GM23248 (cell line): ENCODE measurements around the gene PREP. TPM values are rescaled to one million over a fixed set of nuclear protein-coding genes. Genes with fewer than 3 reads are reported as not detected.

ENCODE experiments used
- DNase-seq: peaks from one replicate; pipeline ENCODE4 v3.0.0-alpha.2; 2015
- H2AFZ ChIP-seq: fragments of 200-600 bp; sonication (generic); 2 replicates; pipeline ENCODE4 v1.6.1; 2016; ENCODE audit warnings: antibody characterized with exemption
- H3F3A ChIP-seq: fragments of 200-600 bp; sonication (generic); 2 replicates; pipeline ENCODE4 v1.6.1; 2016; ENCODE audit warnings: mild to moderate bottlenecking, antibody characterized with exemption, mixed run types; ENCODE audit not compliant: insufficient read depth
- H3K27ac ChIP-seq: fragments of 200-600 bp; sonication (generic); 2 replicates; pipeline ENCODE4 v1.5.1; 2016; ENCODE audit warnings: mild to moderate bottlenecking
- H3K27me3 ChIP-seq: fragments of 200-600 bp; sonication (generic); replicated peaks from 2 replicates; pipeline ENCODE4 v1.6.1; 2016; ENCODE audit warnings: mild to moderate bottlenecking; ENCODE audit not compliant: insufficient read depth
- H3K36me3 ChIP-seq: fragments of 200-600 bp; sonication (generic); 2 replicates; pipeline ENCODE4 v1.6.1; 2016; ENCODE audit warnings: low read depth, mild to moderate bottlenecking
- H3K4me1 ChIP-seq: fragments of 200-600 bp; sonication (generic); 2 replicates; pipeline ENCODE4 v1.6.1; 2016; ENCODE audit warnings: mild to moderate bottlenecking; ENCODE audit not compliant: insufficient read depth
- H3K4me2 ChIP-seq: fragments of 200-600 bp; sonication (generic); one replicate; pipeline ENCODE4 v1.6.1; 2016; ENCODE audit warnings: mild to moderate bottlenecking; ENCODE audit not compliant: unreplicated experiment
- H3K4me3 ChIP-seq: fragments of 200-600 bp; sonication (generic); 2 replicates; pipeline ENCODE4 v1.5.1; 2016; ENCODE audit warnings: mild to moderate bottlenecking
- H3K79me2 ChIP-seq: fragments of 200-600 bp; sonication (generic); 2 replicates; pipeline ENCODE4 v1.6.1; 2016; ENCODE audit warnings: mild to moderate bottlenecking; ENCODE audit not compliant: insufficient read depth
- H3K9ac ChIP-seq: fragments of 200-600 bp; sonication (generic); 2 replicates; pipeline ENCODE4 v1.6.1; 2016; ENCODE audit warnings: mild to moderate bottlenecking
- H3K9me2 ChIP-seq: fragments of 200-600 bp; sonication (generic); 2 replicates; pipeline ENCODE4 v1.6.1; 2016; ENCODE audit warnings: mixed run types, mild to moderate bottlenecking, moderate library complexity; ENCODE audit not compliant: insufficient read depth
- H3K9me3 ChIP-seq: fragments of 200-600 bp; sonication (generic); one replicate; pipeline ENCODE4 v1.6.1; 2017; ENCODE audit warnings: low read depth
- H4K20me1 ChIP-seq: fragments of 200-600 bp; sonication (generic); 2 replicates; pipeline ENCODE4 v1.6.0; 2016; ENCODE audit not compliant: insufficient read depth
- EZH2 ChIP-seq: fragments of 200-600 bp; sonication (generic); IDR thresholded peaks from 2 replicates; pipeline ENCODE4 v1.6.1; 2018; ENCODE audit warnings: antibody characterized with exemption, mild to moderate bottlenecking; ENCODE audit not compliant: insufficient read depth, poor library complexity, severe bottlenecking
- EZH2phosphoT487 ChIP-seq: fragments of 200-600 bp; sonication (generic); IDR thresholded peaks from 2 replicates; pipeline ENCODE4 v1.6.1; 2018; ENCODE audit warnings: antibody characterized with exemption, moderate library complexity, mild to moderate bottlenecking, low read depth; ENCODE audit not compliant: insufficient read depth
- WGBS, 2 experiments: methylation state at CpG; one replicate each; pipeline ENCODE4 v1.1.6; 2015 to 2017; ENCODE audit warnings: low lambda C conversion rate in 2 of 2, low coverage in 1 of 2; ENCODE audit errors: missing lambda C conversion rate in 2 of 2; 5-methylcytosine and 5-hydroxymethylcytosine counted together
- in situ Hi-C: fragments of 300-500 bp; cut with MboI; formaldehyde crosslinking; loops from 2 replicates; pipeline ENCODE4 v1.15.0; 2020
- polyA plus RNA-seq: library from polyadenylated mRNA; unstranded; fragments of >200 nt; fragmentation: Nextera tagmentation; extraction: Ambion mirVana; gene quantifications from 2 replicates; pipeline ENCODE4 v1.2.1, GENCODE V29; 2016
- total RNA-seq: library from RNA; depleted of rRNA; stranded (reverse); fragments of >200 nt; shearing (Covaris generic); gene quantifications from 2 replicates; pipeline ENCODE4 v1.2.3, GENCODE V29; 2014

PREP gene
- total and polyA plus RNA-seq, 2 experiments from 2014 or later, result 18.9 to 37.9 TPM

- H3K4me3 ChIP-seq, result no peak overlapping the region
- no peaks in the 10 kb centered on the region for H3K79me2 ChIP-seq
- H3K9me3 ChIP-seq, result no peaks in the 10 kb centered on the region
- DNase-seq, result no peak
- in situ Hi-C loops, result no loop called here
- no peak overlapping the region for H2AFZ ChIP-seq
- H3K36me3 ChIP-seq, result no peaks in the 10 kb centered on the region
- no peaks in the 10 kb centered on the region for H3K4me1 ChIP-seq
- H3K4me2 ChIP-seq, result no peak overlapping the region
- WGBS, 2 experiments, result 77 to 78% methylated on average over 6 of the region's 6 CpGs
- H3K27ac ChIP-seq, result no peak overlapping the region
- H3F3A ChIP-seq, result no peaks in the 10 kb centered on the region
- H3K9ac ChIP-seq, result no peak overlapping the region
- no peaks in the 10 kb centered on the region for H3K27me3 ChIP-seq
- H4K20me1 ChIP-seq, result no peaks in the 10 kb centered on the region
- no peak for TF ChIP-seq EZH2
- TF ChIP-seq EZH2phosphoT487, result no peak
- H3K9me2 ChIP-seq, result no peaks in the 10 kb centered on the region
Observed at GRCh38 chr6:105443941-105444340, 41.1 kb upstream of the PREP start.

DNA sequence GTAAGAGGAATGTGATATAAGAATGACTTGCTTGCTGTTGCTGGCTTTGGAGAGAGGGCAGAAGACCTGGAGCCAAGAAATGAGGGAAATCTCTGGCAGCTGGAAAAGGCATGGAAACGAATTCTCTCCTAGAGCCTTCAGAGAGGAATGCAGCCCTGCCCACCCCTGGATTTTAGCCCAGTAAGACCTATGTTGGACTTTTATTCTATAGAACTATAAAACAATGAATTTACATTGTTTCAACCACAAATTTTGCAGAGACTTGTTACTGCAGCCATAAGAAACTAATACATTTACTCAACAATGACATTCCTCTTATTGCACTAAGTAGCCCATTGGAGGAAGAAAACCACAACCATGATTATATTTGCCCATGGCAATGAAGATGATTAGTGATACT lies 39.5 kb upstream of the PREP start:
- Histone ChIP-seq H3K79me2 (no peaks in the 10 kb centered on the region), H3K4me3 (no peak overlapping the region), H3K9me2 (no peaks in the 10 kb centered on the region), H3K36me3 (no peaks in the 10 kb centered on the region), H3K9ac (no peak overlapping the region), H3K4me1 (no peaks in the 10 kb centered on the region), H3K27ac (no peak overlapping the region), H4K20me1 (no peaks in the 10 kb centered on the region), H3K9me3 (no peaks in the 10 kb centered on the region), H3K27me3 (no peaks in the 10 kb centered on the region), H3K4me2 (no peak overlapping the region), H2AFZ (no peak overlapping the region), H3F3A (no peaks in the 10 kb centered on the region)
- in situ Hi-C loops, result no loop called here
- no peak for DNase-seq
- 45 to 67% methylated on average over 1 of the region's 1 CpG for WGBS, 2 experiments
- TF ChIP-seq EZH2, result no peak
- TF ChIP-seq EZH2phosphoT487, result no peak

DNA sequence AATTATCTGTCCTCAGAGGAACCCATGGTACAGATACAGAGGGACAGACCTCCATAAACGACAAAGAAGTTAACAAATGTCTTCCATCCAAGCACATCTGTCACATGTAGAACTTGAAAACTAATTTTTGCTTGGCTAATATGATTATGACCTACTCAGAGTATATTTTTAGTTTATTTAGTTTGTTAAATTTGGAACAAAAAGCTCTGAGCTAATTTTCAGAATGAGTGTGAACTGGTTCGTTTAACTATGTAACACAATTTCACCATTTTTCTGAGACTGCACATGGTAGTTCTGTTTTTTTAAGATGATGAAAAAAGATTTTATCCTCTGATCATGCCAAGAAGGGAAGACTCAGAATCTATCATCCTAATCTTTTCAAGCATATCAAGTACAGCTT lies 34.4 kb upstream of the PREP start:
- Histone ChIP-seq H3K9me3 (no peaks in the 10 kb centered on the region), H4K20me1 (no peaks in the 10 kb centered on the region), H3K79me2 (no peaks in the 10 kb centered on the region), H3K27ac (no peak overlapping the region), H3F3A (peaks cover 10% of the 10 kb centered on the region), H3K36me3 (no peaks in the 10 kb centered on the region), H3K4me3 (no peak overlapping the region), H3K4me2 (no peak overlapping the region), H3K9ac (no peak overlapping the region), H3K4me1 (peaks cover 17% of the 10 kb centered on the region), H3K27me3 (no peaks in the 10 kb centered on the region), H2AFZ (no peak overlapping the region), H3K9me2 (no peaks in the 10 kb centered on the region)
- TF ChIP-seq EZH2 (no peak), EZH2phosphoT487 (no peak)
- in situ Hi-C loops, result no loop called here
- WGBS, 2 experiments, result 50 to 56% methylated on average over 2 of the region's 2 CpGs
- DNase-seq, result no peak

- Histone ChIP-seq H3K9ac (no peak overlapping the region), H3K36me3 (no peaks in the 10 kb centered on the region), H4K20me1 (no peaks in the 10 kb centered on the region), H3K4me3 (no peak overlapping the region), H3K27me3 (no peaks in the 10 kb centered on the region), H3K27ac (no peak overlapping the region), H3K9me2 (no peaks in the 10 kb centered on the region), H3K79me2 (no peaks in the 10 kb centered on the region), H3K9me3 (no peaks in the 10 kb centered on the region), H3K4me1 (peaks cover 49% of the 10 kb centered on the region), H3F3A (peaks cover 38% of the 10 kb centered on the region), H3K4me2 (no peak overlapping the region), H2AFZ (no peak overlapping the region)
- 82 to 84% methylated on average over 3 of the region's 3 CpGs for WGBS, 2 experiments
- no peak for DNase-seq
- in situ Hi-C loops, result no loop called here
- TF ChIP-seq EZH2 (no peak), EZH2phosphoT487 (no peak)
Observed at GRCh38 chr6:105433723-105434122, 30.8 kb upstream of the PREP start.

- in situ Hi-C loops, result no loop called here
- 1 to 2% methylated on average over 3 of the region's 3 CpGs for WGBS, 2 experiments
- no peak overlapping the region for H2AFZ ChIP-seq
Observed at GRCh38 chr6:105432797-105433196, 29.9 kb upstream of the PREP start.

More at GRCh38 chr6:105432797-105433196, 29.9 kb upstream of the PREP start:
- Histone ChIP-seq H3K4me2 (peak overlapping the region; percentile 70), H3F3A (peaks cover 47% of the 10 kb centered on the region), H3K79me2 (no peaks in the 10 kb centered on the region), H3K4me3 (no peak overlapping the region), H3K36me3 (no peaks in the 10 kb centered on the region), H4K20me1 (no peaks in the 10 kb centered on the region), H3K9ac (no peak overlapping the region), H3K9me3 (no peaks in the 10 kb centered on the region), H3K27me3 (no peaks in the 10 kb centered on the region), H3K9me2 (no peaks in the 10 kb centered on the region), H3K4me1 (peaks cover 58% of the 10 kb centered on the region), H3K27ac (peak overlapping the region; percentile 10; the same call in 1 of the 2 replicates)
- TF ChIP-seq EZH2 (no peak), EZH2phosphoT487 (no peak)
- DNase-seq, result peak; percentile 87
